ENCODE results near the gene SLC23A2. TPM values are rescaled to one million over a fixed set of nuclear protein-coding genes. Genes with fewer than 3 reads are reported as not detected.
"Not testable (repeated sequence)": the region's sequence is repeated elsewhere in the genome, so short reads cannot be mapped to it uniquely, and the experiment has no call there.

SLC23A2 gene
- total RNA-seq, 1 donor, result 14.2 TPM

DNA sequence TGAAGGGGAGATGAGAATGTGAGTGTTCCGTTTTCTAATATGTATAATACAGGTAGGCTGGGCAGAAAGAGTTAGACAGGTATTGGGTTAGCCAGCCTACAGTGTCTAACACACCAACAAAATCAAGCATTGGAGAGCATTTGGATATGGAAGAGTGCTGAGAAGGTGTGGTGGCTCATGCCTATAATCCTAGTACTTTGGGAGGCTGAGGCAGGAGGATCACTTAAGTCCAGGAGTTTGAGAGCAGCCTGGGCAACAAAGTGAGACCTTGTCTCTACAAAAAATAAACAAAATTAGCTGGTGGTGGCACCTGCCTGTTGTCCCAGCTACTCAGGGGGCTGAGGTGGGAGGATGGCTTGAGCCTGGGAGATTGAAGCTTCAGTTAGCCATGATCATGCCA is 38.6 kb upstream of the SLC23A2 start:
- TF ChIP-seq, protein P1, sequence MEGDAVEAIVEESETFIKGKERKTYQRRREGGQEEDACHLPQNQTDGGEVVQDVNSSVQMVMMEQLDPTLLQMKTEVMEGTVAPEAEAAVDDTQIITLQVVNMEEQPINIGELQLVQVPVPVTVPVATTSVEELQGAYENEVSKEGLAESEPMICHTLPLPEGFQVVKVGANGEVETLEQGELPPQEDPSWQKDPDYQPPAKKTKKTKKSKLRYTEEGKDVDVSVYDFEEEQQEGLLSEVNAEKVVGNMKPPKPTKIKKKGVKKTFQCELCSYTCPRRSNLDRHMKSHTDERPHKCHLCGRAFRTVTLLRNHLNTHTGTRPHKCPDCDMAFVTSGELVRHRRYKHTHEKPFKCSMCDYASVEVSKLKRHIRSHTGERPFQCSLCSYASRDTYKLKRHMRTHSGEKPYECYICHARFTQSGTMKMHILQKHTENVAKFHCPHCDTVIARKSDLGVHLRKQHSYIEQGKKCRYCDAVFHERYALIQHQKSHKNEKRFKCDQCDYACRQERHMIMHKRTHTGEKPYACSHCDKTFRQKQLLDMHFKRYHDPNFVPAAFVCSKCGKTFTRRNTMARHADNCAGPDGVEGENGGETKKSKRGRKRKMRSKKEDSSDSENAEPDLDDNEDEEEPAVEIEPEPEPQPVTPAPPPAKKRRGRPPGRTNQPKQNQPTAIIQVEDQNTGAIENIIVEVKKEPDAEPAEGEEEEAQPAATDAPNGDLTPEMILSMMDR (IDR thresholded peaks at IDR 0.05; ENCODE audit: insufficient read depth, low read depth, low read length), result no peak
- no peak overlapping the region for H3K4me3 ChIP-seq (ENCODE audit: low read depth, low read length)
- no peak for DNase-seq (ENCODE audit: low read depth)

DNA sequence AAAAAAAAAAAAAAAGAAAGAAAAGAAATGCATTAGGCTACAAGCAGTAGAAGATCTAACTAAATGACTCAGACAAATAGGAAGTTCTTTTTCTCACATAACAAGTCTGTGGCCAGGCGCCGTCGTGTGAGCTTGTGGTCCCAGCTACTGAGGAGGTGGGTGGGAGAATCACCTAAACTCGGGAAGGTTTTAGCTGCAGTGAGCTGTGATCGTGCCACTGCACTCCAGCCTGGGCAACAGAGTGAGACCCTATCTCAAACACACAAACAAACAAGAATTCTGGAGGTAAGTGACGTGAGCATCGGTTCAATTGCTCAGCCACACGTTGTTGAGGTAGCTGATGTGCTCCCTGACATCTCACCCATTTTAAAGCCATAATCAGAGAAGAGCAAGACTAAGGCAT is 37.9 kb upstream of the SLC23A2 start:
- H3K4me3 ChIP-seq (ENCODE audit: low read depth, low read length), result no peak overlapping the region
- TF ChIP-seq, protein P1 (IDR thresholded peaks at IDR 0.05; ENCODE audit: insufficient read depth, low read depth, low read length), result no peak
- DNase-seq (ENCODE audit: low read depth), result no peak

DNA sequence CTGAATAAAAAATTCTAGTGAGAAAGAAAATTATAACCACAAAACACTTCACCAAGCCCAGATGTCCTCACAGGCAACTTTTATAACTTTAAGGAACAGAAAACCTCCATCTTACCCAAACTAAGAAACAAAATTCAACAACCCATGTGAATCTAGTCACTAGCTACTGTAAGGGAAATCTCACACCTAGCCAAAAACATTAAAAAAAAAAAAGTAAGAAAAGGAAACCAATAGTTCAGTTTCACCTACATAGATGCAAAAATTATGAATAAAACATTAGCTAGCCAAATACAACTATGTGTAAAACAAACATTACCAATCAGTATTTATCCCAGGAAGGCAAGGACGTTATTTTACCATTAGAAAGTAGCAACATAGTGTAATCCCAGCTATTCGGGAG is 35.5 kb upstream of the SLC23A2 start:
- TF ChIP-seq, protein P1 (IDR thresholded peaks at IDR 0.05; ENCODE audit: insufficient read depth, low read depth, low read length), result no peak
- no peak overlapping the region for H3K4me3 ChIP-seq (ENCODE audit: low read depth, low read length)
- DNase-seq (ENCODE audit: low read depth), result no peak

DNA sequence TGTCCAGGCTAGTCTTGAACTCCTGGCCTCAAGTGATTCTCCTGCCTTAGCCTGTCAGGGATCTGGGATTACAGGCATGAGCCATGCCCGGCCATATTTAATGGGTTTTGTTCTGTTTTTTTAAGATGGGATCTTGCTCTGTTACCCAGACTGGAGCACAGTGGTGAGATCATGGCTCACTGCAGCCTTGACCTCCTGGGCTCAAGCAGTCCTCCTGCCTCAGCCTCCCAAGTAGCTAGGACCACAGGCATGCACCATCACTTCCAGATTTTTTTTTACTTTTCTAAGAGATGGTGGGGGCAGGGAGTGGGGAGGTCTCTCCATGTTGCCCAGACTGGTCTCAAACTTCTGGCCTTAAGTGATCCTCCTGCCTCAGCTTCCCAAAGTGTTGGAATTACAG is 34.2 kb upstream of the SLC23A2 start:
- DNase-seq (ENCODE audit: low read depth), result not testable (repeated sequence)

DNA sequence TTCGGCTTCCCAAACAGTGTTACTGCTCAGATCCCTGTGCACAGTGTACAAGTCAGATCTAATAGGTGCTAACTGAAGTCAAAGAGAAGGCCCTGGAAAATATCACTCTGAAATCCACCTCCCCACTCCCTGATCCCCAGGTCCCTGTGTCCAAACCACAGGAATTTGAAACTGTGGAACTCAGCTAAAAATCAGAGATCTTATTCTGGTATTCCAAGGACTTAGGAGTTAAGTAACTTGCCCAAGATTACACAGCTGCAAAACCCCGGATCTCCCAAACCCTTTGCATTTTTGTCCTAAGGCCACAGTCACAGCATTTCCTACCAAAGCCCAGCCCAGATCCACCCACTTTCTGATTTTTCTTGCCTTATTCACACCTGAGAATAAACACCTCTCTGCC is 32.3 kb upstream of the SLC23A2 start:
- DNase-seq (ENCODE audit: low read depth), result peak; percentile 86
- TF ChIP-seq, protein P1 (IDR thresholded peaks at IDR 0.05; ENCODE audit: insufficient read depth, low read depth, low read length), result no peak
- H3K4me3 ChIP-seq (ENCODE audit: low read depth, low read length), result no peak overlapping the region

More for the DNA sequence above, 34.2 kb upstream of the SLC23A2 start:
- not testable (repeated sequence) for H3K4me3 ChIP-seq (ENCODE audit: low read depth, low read length)

DNA sequence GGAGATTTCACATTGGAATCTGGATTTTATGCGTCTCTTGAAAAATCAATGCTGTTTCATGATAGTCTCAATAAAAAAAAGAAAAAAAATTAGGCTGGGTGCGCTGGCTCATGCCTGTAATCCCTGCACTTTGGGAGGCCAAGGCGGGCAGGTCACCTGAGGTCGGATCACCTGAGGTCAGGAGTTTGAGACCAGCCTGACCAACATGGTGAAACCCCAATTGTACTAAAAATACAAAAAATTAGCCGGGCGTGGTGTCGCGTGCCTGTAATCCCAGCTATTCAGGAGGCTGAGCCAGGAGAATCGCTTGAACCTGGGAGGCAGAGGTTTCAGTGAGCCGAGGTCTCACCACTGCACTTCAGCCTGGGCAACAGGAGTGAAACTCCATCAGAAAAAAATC is 30.4 kb upstream of the SLC23A2 start:
- H3K4me3 ChIP-seq (ENCODE audit: low read depth, low read length); DNase-seq (ENCODE audit: low read depth): not testable (repeated sequence)

DNA sequence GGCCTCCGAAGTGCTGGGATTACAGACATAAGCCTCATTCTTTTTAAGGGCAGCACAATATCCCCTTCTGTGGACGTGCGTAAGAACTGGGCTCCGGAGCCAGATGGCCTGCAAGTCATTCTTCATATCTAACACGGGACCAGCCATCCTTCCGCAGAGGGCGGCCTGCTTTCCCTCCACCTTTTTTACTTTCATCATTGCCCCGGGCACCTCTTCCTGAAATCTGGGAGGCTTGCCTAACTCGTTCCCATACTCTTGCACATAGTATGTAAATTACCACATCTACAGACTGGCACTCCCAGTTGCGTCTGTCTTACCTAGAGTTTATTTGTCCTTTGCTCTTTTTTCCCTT is 29.9 kb upstream of the SLC23A2 start:
- H3K4me3 ChIP-seq (ENCODE audit: low read depth, low read length), result no peak overlapping the region
- TF ChIP-seq, protein P1 (IDR thresholded peaks at IDR 0.05; ENCODE audit: insufficient read depth, low read depth, low read length), result no peak
- no peak for DNase-seq (ENCODE audit: low read depth)

DNA sequence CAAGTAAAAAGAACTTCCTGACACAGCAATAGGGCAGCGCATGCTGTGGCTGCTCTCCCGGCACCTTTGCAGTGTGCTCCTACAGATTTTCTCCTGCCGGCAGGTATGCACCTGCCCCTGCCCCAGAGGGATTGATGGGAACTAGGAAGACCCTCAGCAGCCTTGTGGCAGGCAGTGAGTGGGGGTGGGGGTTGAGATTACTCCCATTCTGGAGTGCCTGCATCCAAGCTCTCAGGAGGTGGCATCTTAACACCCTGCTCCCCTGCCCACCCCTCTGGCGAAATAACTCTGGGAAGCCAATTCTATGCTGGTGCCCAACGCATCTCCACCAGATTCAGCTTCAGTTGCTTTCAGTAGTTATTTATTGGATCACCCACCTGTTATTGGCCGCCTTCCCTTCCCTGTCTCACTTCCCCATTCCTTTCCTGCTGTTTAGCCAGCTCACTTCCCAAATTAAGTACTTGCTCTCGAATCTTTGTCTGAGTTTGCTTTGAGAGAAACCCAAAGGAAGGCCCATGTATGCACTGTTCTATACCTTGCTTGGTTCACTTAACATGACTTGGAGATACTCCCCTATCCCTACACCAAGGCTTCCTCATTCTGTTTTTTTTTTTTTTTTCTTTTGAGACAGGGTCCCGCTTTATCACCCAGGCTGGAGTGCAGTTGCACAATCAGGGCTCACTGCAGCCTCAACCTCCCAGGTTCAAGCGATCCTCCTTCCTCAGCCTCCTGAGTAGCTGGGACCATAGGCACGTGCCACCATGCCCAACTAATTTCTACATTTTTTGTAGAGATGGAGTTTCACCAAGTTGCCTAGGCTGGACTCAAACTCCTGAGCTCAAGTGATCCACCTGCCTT is 29.3 kb upstream of the SLC23A2 start:
- H3K4me3 ChIP-seq (ENCODE audit: low read depth, low read length), result no peak overlapping the region
- DNase-seq (ENCODE audit: low read depth), result no peak
- TF ChIP-seq, protein P1 (IDR thresholded peaks at IDR 0.05; ENCODE audit: insufficient read depth, low read depth, low read length), result no peak

DNA sequence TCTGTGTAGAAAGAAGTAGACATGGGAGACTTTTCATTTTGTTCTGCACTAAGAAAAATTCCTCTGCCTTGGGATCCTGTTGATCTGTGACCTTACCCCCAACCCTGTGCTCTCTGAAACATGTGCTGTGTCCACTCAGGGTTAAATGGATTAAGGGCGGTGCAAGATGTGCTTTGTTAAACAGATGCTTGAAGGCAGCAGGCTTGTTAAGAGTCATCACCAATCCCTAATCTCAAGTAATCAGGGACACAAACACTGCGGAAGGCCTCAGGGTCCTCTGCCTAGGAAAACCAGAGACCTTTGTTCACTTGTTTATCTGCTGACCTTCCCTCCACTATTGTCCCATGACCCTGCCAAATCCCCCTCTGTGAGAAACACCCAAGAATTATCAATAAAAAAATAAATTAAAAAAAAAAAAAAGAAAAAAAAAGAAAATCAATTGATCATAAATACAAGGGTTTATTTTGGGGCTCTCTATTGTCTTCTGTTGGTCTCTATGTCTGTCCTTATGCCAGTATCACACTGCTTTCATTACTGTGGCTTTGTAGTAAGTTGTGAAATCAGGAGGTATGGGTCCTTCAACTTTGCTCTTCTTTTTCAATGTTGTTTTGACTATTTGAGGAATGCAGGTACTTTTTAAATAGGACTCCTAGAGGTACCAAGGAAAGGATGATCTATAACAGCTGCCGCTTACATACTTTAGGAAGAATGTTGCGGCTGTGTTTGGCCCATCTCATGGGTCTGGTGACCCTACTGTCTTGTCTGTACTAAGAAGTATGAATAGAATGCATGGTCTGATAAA is 27.1 kb upstream of the SLC23A2 start:
- not testable (repeated sequence) for H3K4me3 ChIP-seq (ENCODE audit: low read depth, low read length); DNase-seq (ENCODE audit: low read depth)

Measured in fibroblast of villous mesenchyme (primary cell).